ENCODE data around the gene MAP3K9.

DNA sequence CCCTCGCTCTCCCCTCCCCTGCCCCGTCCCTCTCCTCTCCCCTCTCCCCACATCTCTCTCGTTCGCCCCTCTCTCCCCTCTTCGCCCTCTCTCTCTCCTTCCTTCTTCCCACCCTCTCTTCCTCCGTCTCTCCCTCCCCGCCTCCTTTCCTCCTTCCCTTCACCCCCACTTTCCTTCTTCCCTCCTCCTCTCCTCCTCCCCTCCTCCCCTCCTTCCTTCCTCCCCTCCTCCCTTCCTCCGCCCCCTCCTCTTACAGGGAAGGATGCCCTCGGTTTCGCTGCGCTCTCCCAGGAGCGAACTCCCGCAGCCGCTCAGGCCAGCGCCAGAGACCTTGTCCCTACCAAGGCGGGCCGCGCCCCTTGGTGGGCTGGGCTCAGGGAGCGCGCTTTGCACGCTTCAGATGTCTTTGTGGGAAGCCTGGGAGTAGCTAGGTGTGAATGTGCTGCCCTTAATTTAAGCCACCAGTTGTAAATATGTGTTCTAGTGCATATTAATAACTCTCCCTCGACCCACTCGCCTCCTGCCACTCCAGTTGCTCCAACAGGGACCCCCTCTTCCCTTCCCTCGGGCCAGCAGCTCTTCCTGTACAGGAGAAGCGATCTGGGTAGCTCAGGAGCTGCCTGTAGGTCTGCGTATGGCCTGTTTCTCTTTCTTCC, 13.3 kb upstream of the MAP3K9 start:
- TF ChIP-seq CTCF (IDR thresholded peaks at IDR 0.05) (no peak), POLR2AphosphoS5 (IDR thresholded peaks at IDR 0.05) (no peak), POLR2A (IDR thresholded peaks at IDR 0.05) (no peak), EP300 (IDR thresholded peaks at IDR 0.05) (no peak)

Measured in suprapubic skin (tissue), 4 donors.